ENCODE measurements around the gene HTR3C.

HTR3C gene

DNA sequence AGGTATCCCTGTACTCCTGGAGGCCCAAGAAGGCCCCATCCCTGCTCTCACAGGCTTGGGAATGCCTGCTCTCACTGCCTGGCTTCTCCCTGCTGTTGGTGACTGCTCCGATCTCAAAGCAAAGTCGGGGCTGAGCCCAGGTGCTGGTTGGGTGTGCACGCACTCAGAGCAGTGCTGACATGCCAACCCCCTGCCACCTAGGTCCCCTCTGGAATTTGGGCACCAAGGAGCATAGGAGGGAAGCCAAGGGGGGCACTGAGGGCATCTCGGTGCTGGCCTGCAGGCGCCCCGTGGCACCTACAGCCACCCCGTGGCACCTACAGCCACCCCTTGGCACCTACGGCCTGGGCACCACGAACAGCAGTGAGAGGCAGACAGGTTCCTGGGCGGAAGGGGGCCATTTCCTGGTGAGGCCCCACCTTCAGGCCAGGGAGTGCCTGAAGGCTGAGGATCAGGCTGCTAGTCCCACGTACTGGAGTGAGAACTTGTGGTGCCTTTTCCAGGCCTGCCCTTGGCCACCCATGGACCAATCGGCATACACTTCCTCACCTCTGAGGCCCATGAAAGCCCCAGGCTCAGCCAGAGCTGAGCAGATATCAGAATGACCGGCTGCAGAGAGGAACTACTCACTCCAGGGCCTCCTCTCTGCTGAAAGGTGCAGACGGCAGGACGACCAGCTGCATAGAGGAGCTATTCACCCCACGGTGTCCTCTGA is 28.4 kb downstream of the HTR3C start:
- Histone ChIP-seq H3K36me3 (ENCODE audit: control insufficient read depth in 5 of 5, insufficient read depth in 5 of 5, low read length in 5 of 5) (no peaks in the 10 kb centered on the region), H3K4me3 (ENCODE audit: low read depth in 1 of 5, low read length in 5 of 5) (no peak overlapping the region), H3K9ac (ENCODE audit: low read length in 5 of 5) (no peak overlapping the region), H3K27me3 (ENCODE audit: control insufficient read depth in 5 of 5, insufficient read depth in 4 of 5, low read length in 5 of 5) (no peaks in the 10 kb centered on the region), H3K9me3 (ENCODE audit: control insufficient read depth in 5 of 5, low read length in 5 of 5) (peaks cover 0 to 6% (median 0%) of the 10 kb centered on the region in 5 donors), H3K4me1 (ENCODE audit: control insufficient read depth in 5 of 5, insufficient read depth in 5 of 5, low read length in 5 of 5) (no peaks in the 10 kb centered on the region), H3K27ac (ENCODE audit: low read depth, low read length) (no peak overlapping the region)

DNA sequence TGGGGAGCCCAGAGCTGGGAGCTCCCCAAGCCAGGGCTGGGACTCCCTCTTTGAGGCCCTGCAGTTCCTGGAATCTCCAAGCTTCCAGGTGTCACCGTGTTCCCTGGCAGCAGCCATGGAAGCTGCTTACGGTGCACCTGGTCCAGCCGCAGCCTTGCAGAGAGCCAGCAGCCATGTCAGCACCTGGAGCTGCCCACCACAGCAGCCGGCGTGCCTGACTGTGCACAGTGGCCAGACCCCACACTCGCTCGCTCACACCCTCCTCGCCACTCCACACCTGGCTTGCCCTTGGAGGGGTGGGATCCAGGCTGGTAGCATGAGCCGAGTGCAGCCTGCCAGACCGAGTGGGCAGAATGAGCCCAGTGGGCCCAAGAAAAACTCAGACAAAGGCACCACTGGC is 29.2 kb downstream of the HTR3C start:
- Histone ChIP-seq H3K27ac (ENCODE audit: low read depth, low read length) (no peak overlapping the region), H3K27me3 (ENCODE audit: control insufficient read depth in 5 of 5, insufficient read depth in 4 of 5, low read length in 5 of 5) (no peaks in the 10 kb centered on the region), H3K9me3 (ENCODE audit: control insufficient read depth in 5 of 5, low read length in 5 of 5) (peaks cover 0 to 6% (median 0%) of the 10 kb centered on the region in 5 donors), H3K4me3 (ENCODE audit: low read depth in 1 of 5, low read length in 5 of 5) (no peak overlapping the region), H3K9ac (ENCODE audit: low read length in 5 of 5) (no peak overlapping the region), H3K36me3 (ENCODE audit: control insufficient read depth in 5 of 5, insufficient read depth in 5 of 5, low read length in 5 of 5) (no peaks in the 10 kb centered on the region), H3K4me1 (ENCODE audit: control insufficient read depth in 5 of 5, insufficient read depth in 5 of 5, low read length in 5 of 5) (no peaks in the 10 kb centered on the region)

DNA sequence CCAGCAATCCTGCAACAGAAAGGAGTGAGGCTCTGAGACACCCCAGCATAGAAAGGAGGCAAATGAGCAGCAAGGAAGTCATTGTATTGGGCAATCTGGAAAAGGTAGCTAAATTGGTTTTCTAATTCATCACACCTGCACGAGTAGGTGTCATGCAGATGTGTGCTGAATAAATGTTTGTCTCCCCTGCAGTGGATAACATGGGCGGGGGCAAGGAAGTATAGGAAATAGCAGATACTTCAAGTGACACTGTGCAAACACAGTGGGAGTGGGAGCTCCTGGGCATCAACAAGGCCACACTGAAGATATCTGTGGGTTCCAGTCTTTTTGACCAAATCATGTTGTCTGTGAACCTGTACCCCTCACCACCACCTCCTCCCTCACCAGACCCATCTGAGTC is 29.6 kb downstream of the HTR3C start:
- Histone ChIP-seq H3K4me1 (ENCODE audit: control insufficient read depth in 5 of 5, insufficient read depth in 5 of 5, low read length in 5 of 5) (no peaks in the 10 kb centered on the region), H3K4me3 (ENCODE audit: low read depth in 1 of 5, low read length in 5 of 5) (no peak overlapping the region), H3K9me3 (ENCODE audit: control insufficient read depth in 5 of 5, low read length in 5 of 5) (peaks cover 0 to 6% (median 0%) of the 10 kb centered on the region in 5 donors), H3K27ac (ENCODE audit: low read depth, low read length) (no peak overlapping the region), H3K27me3 (ENCODE audit: control insufficient read depth in 5 of 5, insufficient read depth in 4 of 5, low read length in 5 of 5) (no peaks in the 10 kb centered on the region), H3K36me3 (ENCODE audit: control insufficient read depth in 5 of 5, insufficient read depth in 5 of 5, low read length in 5 of 5) (no peaks in the 10 kb centered on the region), H3K9ac (ENCODE audit: low read length in 5 of 5) (no peak overlapping the region)

DNA sequence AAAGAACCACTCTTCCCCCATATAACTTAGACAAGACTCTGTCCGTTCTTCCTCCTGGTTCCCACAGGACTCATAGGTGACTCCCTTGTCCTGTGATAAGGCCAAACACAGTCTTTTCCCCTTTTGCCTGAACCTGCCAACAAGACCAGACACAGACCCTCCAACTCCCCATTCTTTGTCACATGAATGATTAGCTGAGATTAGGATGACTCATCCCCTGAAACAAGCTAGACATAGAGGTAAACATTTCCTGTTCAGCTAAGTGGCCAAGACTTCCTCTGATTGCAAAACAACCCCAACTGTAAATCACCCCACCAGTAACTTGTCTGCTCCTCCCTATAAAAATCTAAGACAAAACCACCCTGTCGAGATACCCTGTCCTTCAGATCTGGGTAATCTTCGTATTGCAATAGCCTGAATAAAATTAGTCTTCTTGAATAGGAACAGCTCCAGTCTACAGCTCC is 32.6 kb downstream of the HTR3C start:
- Histone ChIP-seq H3K4me1 (ENCODE audit: control insufficient read depth in 5 of 5, insufficient read depth in 5 of 5, low read length in 5 of 5) (no peaks in the 10 kb centered on the region), H3K36me3 (ENCODE audit: control insufficient read depth in 5 of 5, insufficient read depth in 5 of 5, low read length in 5 of 5) (no peaks in the 10 kb centered on the region), H3K27me3 (ENCODE audit: control insufficient read depth in 5 of 5, insufficient read depth in 4 of 5, low read length in 5 of 5) (no peaks in the 10 kb centered on the region), H3K9me3 (ENCODE audit: control insufficient read depth in 5 of 5, low read length in 5 of 5) (peaks cover 0 to 6% (median 0%) of the 10 kb centered on the region in 5 donors), H3K27ac (ENCODE audit: low read depth, low read length) (no peak overlapping the region), H3K9ac (ENCODE audit: low read length in 5 of 5) (no peak overlapping the region), H3K4me3 (ENCODE audit: low read depth in 1 of 5, low read length in 5 of 5) (no peak overlapping the region)

DNA sequence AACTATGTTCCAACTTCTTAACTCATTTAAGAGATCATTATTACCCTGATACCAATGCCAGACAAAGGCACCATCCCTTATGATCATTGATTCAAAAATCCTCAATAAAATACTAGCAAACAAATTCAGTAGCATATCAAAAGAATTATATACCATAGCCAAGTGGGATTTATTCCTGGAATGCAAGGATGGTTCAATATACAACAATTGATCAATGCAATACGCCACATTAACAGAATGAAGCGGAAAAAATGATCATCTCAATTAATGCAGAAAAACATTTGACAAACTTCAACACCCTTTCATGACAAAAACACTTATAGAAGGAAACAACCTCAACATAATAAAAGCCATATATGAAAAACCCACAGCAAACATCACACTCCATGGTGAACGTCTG is 39.4 kb downstream of the HTR3C start:
- Histone ChIP-seq H3K27ac (ENCODE audit: low read depth, low read length) (no peak overlapping the region), H3K4me3 (ENCODE audit: low read depth in 1 of 5, low read length in 5 of 5) (no peak overlapping the region), H3K27me3 (ENCODE audit: control insufficient read depth in 5 of 5, insufficient read depth in 4 of 5, low read length in 5 of 5) (no peaks in the 10 kb centered on the region), H3K9ac (ENCODE audit: low read length in 5 of 5) (no peak overlapping the region), H3K36me3 (ENCODE audit: control insufficient read depth in 5 of 5, insufficient read depth in 5 of 5, low read length in 5 of 5) (no peaks in the 10 kb centered on the region), H3K9me3 (ENCODE audit: control insufficient read depth in 5 of 5, low read length in 5 of 5) (peaks cover 3 to 14% (median 5%) of the 10 kb centered on the region in 5 donors), H3K4me1 (ENCODE audit: control insufficient read depth in 5 of 5, insufficient read depth in 5 of 5, low read length in 5 of 5) (no peaks in the 10 kb centered on the region)

DNA sequence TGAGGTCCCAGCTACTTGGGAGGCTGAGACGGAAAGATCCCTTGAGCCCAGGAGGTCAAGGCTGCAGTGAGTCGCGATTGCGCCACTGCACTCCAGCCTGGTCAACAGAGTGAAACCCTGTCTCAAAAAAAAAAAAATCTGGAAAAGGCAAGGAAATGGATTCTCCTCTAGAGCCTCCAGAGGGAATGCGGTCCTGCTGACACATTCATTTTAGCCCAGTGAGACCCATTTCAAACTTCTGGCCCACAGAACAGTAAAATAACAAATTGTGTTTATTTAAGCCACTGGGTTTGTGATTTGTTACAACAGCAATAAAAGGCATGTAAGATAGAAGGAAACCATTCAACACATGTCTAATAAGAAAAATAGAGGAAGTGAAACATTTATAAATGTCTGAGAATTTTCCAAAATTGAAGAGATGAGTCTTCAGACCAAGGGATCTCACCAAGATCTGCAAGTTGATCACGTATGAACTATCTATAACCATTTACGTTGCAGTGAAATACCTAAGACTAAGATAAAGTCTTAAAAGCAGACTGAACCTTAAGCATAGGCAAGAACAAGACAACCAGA is 44.0 kb downstream of the HTR3C start, which contains the start of gene HTR3E:
TSS of gene HTR3E (plus strand) at position 254 of the 573 bp plus-strand sequence. CDS start 466 bp downstream, outside the sequence.
- H3K4me1 ChIP-seq (ENCODE audit: control insufficient read depth in 5 of 5, insufficient read depth in 5 of 5, low read length in 5 of 5), result no peaks in the 10 kb centered on the region
- no peaks in the 10 kb centered on the region for H3K36me3 ChIP-seq (ENCODE audit: control insufficient read depth in 5 of 5, insufficient read depth in 5 of 5, low read length in 5 of 5)
- H3K27me3 ChIP-seq (ENCODE audit: control insufficient read depth in 5 of 5, insufficient read depth in 4 of 5, low read length in 5 of 5), result no peaks in the 10 kb centered on the region

DNA sequence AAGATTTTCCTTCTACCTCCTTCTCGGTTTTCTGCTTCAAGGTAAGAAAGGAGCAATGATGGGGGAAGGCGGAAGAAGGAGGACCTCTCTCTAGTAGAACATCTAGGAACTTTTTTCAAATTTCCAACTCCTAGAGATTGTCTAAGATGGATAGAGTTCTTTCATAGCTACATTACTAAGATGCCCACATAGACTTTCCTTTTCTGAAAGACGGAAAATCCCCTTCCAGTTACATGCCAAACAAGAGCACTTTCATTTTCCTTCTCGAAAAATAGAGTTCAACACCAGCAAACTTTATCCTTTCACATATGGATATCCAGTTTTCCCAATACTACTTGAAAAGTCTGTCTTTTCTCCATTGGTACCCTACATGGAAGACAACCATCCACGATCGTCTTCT is 44.7 kb downstream of the HTR3C start:
- Histone ChIP-seq H3K9ac (ENCODE audit: low read length in 5 of 5) (no peak overlapping the region), H3K36me3 (ENCODE audit: control insufficient read depth in 5 of 5, insufficient read depth in 5 of 5, low read length in 5 of 5) (no peaks in the 10 kb centered on the region), H3K9me3 (ENCODE audit: control insufficient read depth in 5 of 5, low read length in 5 of 5) (peaks cover 0 to 4% (median 0%) of the 10 kb centered on the region in 5 donors), H3K4me3 (ENCODE audit: low read depth in 1 of 5, low read length in 5 of 5) (no peak overlapping the region), H3K27ac (ENCODE audit: low read depth, low read length) (no peak overlapping the region), H3K27me3 (ENCODE audit: control insufficient read depth in 5 of 5, insufficient read depth in 4 of 5, low read length in 5 of 5) (no peaks in the 10 kb centered on the region), H3K4me1 (ENCODE audit: control insufficient read depth in 5 of 5, insufficient read depth in 5 of 5, low read length in 5 of 5) (no peaks in the 10 kb centered on the region)

More for the DNA sequence above, 44.0 kb downstream of the HTR3C start, which contains the start of gene HTR3E:
- Histone ChIP-seq H3K27ac (ENCODE audit: low read depth, low read length) (no peak within 1 kb of the TSS), H3K9me3 (ENCODE audit: control insufficient read depth in 5 of 5, low read length in 5 of 5) (peaks cover 0 to 10% (median 4%) of the 10 kb centered on the region in 5 donors), H3K4me3 (ENCODE audit: low read depth in 1 of 5, low read length in 5 of 5) (no peak within 1 kb of the TSS), H3K9ac (ENCODE audit: low read length in 5 of 5) (no peak within 1 kb of the TSS)

DNA sequence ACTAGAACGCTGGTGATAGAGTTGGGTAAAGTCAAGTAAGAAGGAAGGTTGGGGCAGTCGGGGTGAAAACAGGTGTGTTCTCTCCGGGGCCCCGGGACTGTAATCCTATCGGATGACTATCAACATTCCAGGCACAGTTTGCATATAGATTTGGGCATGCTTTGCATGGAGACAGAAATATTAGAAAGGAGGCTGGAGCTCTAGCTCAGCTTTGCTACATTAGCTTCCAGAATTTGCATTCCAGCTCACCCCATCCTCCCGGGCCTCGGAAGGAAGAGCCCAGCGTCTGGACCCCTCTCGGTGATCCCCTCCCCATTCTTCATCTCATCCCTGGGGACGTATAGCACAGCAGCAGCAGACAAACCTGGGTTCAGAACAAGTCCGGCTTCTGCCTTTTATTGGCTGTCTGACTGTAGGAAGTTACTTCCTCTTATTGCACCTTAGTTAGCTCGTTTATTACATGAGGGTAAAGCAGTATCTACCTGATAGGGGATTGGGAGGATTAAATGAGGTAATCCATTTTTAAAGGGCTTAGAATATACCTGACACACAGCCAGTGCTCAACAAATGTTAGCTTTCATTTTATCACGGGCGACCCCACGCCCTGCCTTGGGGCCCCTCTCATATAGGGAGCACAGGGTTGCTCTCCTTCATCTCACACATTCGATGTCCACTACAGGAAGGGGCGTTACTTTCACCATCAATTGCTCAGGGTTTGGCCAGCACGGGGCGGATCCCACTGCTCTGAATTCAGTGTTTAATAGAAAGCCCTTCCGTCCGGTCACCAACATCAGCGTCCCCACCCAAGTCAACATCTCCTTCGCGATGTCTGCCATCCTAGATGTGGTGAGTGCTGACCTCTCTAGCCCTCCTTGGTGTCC is 47.2 kb downstream of the HTR3C start:
- H3K9ac ChIP-seq (ENCODE audit: low read length in 5 of 5), result no peak overlapping the region
- no peaks in the 10 kb centered on the region for H3K36me3 ChIP-seq (ENCODE audit: control insufficient read depth in 5 of 5, insufficient read depth in 5 of 5, low read length in 5 of 5)

More for the DNA sequence above, 47.2 kb downstream of the HTR3C start:
- Histone ChIP-seq H3K4me3 (ENCODE audit: low read depth in 1 of 5, low read length in 5 of 5) (no peak overlapping the region), H3K27me3 (ENCODE audit: control insufficient read depth in 5 of 5, insufficient read depth in 4 of 5, low read length in 5 of 5) (no peaks in the 10 kb centered on the region), H3K9me3 (ENCODE audit: control insufficient read depth in 5 of 5, low read length in 5 of 5) (no peaks in the 10 kb centered on the region), H3K27ac (ENCODE audit: low read depth, low read length) (no peak overlapping the region), H3K4me1 (ENCODE audit: control insufficient read depth in 5 of 5, insufficient read depth in 5 of 5, low read length in 5 of 5) (no peaks in the 10 kb centered on the region)
